SH-SY5Y (cell line): Measurements from ENCODE around the gene TNFRSF18.

Experiments used
- GATA2 ChIP-seq: IDR thresholded peaks from 2 replicates; pipeline ENCODE4 v1.6.1; 2011; ENCODE audit warnings: mild to moderate bottlenecking, low read depth, low read length
- GATA3 ChIP-seq: IDR thresholded peaks from 2 replicates; pipeline ENCODE4 v1.6.1; 2011; ENCODE audit warnings: low read depth, mild to moderate bottlenecking, low read length, moderate library complexity

Gene TNFRSF18

GRCh38 chr1:1206376-1206965 lies at the start of gene TNFRSF18:
TSS of gene TNFRSF18 (minus strand) at chr1:1206592. CDS start at chr1:1206571, 21 bp downstream.
- no peak for TF ChIP-seq GATA2

GRCh38 chr1:1255611-1256010 lies 49.2 kb upstream of the TNFRSF18 start:
- no peak for TF ChIP-seq GATA3
- TF ChIP-seq GATA2 = no peak

- no peak for TF ChIP-seq GATA2
- TF ChIP-seq GATA3 = no peak
Observed at GRCh38 chr1:1255078-1255477, 48.7 kb upstream of the TNFRSF18 start.

- TF ChIP-seq GATA3 (no peak), GATA2 (no peak)
Observed at GRCh38 chr1:1254667-1254998, 48.2 kb upstream of the TNFRSF18 start.

GRCh38 chr1:1253972-1254666 lies 47.7 kb upstream of the TNFRSF18 start:
- TF ChIP-seq GATA3 (no peak), GATA2 (no peak)

- TF ChIP-seq GATA2 (no peak), GATA3 (no peak)
Observed at GRCh38 chr1:1253314-1253713, 46.9 kb upstream of the TNFRSF18 start.

GRCh38 chr1:1250786-1251284 lies 44.4 kb upstream of the TNFRSF18 start:
- TF ChIP-seq GATA3 = no peak
- no peak for TF ChIP-seq GATA2

GRCh38 chr1:1247341-1247913 lies 41.0 kb upstream of the TNFRSF18 start:
- TF ChIP-seq GATA3 (no peak), GATA2 (no peak)

- TF ChIP-seq GATA2 (no peak), GATA3 (no peak)
Observed at GRCh38 chr1:1246577-1247340, 40.4 kb upstream of the TNFRSF18 start, which contains the start of gene C1QTNF12. TSS of gene C1QTNF12 (minus strand) at chr1:1246722. CDS start at chr1:1246690, 32 bp downstream.

GRCh38 chr1:1245817-1246576 lies 39.6 kb upstream of the TNFRSF18 start:
- no peak for TF ChIP-seq GATA2

GRCh38 chr1:1245178-1245816 lies 38.9 kb upstream of the TNFRSF18 start:
- TF ChIP-seq GATA3 (no peak), GATA2 (no peak)

- TF ChIP-seq GATA3 (no peak), GATA2 (no peak)
Observed at GRCh38 chr1:1244192-1244811, 37.9 kb upstream of the TNFRSF18 start.

GRCh38 chr1:1243807-1244191 lies 37.4 kb upstream of the TNFRSF18 start:
- no peak for TF ChIP-seq GATA3
- no peak for TF ChIP-seq GATA2
